GM15510 (cell line): Measurements from ENCODE around the gene THSD8.

ENCODE experiments used
- POLR2A ChIP-seq: IDR thresholded peaks from 3 replicates; pipeline ENCODE4 v1.6.1; 2011; ENCODE audit warnings: borderline replicate concordance; ENCODE audit not compliant: insufficient read length; ENCODE audit errors: extremely low read depth

The THSD8 gene

GRCh38 chr19:12786952-12787351 lies 14.9 kb upstream of the THSD8 start:
- TF ChIP-seq POLR2A = no peak

- TF ChIP-seq POLR2A = no peak
Observed at GRCh38 chr19:12787458-12787857, 14.4 kb upstream of the THSD8 start.

- no peak for TF ChIP-seq POLR2A
Observed at GRCh38 chr19:12788042-12788681, 13.7 kb upstream of the THSD8 start.

- TF ChIP-seq POLR2A = peak; percentile 55
Observed at GRCh38 chr19:12788682-12789097, 13.2 kb upstream of the THSD8 start.

GRCh38 chr19:12789098-12789903 lies 12.6 kb upstream of the THSD8 start:
- TF ChIP-seq POLR2A = peak; percentile 73

GRCh38 chr19:12789904-12790619 lies 11.8 kb upstream of the THSD8 start:
- peak; percentile 22 for TF ChIP-seq POLR2A

GRCh38 chr19:12790628-12791344 lies 11.1 kb upstream of the THSD8 start:
- no peak for TF ChIP-seq POLR2A

- TF ChIP-seq POLR2A = peak; percentile 100
Observed at GRCh38 chr19:12791345-12792050, 10.4 kb upstream of the THSD8 start, which contains the start of gene JUNB. JUNB (plus strand) TSS chr19:12791486; CDS start chr19:12791772, 286 bp downstream.

- peak; percentile 66 for TF ChIP-seq POLR2A
Observed at GRCh38 chr19:12792051-12792852, 9.6 kb upstream of the THSD8 start.

GRCh38 chr19:12792853-12793289 lies 9.0 kb upstream of the THSD8 start:
- no peak for TF ChIP-seq POLR2A

- TF ChIP-seq POLR2A = peak; percentile 81
Observed at GRCh38 chr19:12793290-12794195, 8.3 kb upstream of the THSD8 start.

- no peak for TF ChIP-seq POLR2A
Observed at GRCh38 chr19:12794196-12794941, 7.5 kb upstream of the THSD8 start.

- no peak for TF ChIP-seq POLR2A
Observed at GRCh38 chr19:12794971-12795381, 6.9 kb upstream of the THSD8 start.
